AG08396 (cell line): ENCODE measurements around the gene PDE4A.
A peak's percentile ranks its signal among the peaks of the same experiment; 100 is the strongest.
"Not testable (repeated sequence)": the region's sequence is repeated elsewhere in the genome, so short reads cannot be mapped to it uniquely, and the experiment has no call there.

Source experiments
- DNase-seq: peaks from one replicate; pipeline ENCODE4 v3.0.0; 2012; ENCODE audit warnings: low spot score, mixed read lengths

Gene PDE4A

DNA sequence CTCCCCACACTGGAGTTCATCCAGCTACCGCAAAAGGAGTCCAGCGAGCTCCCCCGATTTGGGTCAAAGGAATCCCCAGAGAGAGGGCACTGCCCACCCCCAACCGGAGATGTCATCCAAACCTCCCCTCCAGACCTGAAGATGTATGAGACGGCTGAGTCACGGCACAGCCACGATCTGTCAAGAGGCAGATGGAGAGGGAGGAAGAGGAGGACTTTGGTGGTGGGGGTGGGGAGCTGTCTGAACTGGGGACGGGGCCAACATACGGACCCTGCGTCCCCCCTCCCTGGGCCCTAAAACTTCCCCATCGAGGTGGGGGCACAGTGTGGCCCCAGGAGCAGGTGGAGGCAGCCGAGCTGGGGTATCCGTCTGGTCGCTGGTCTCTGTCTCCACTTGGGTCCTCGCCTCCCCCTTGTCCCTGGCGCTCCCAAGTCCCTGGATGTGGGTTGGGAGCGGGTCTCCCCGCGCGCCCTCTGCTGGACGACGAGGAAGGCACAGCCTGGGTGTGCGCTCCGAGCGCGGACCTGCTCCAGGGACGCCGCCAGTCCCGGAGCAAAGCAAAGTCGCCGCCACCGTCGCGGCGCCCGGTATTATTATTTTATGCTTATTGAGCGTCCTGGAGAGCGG, 3.8 kb downstream of the PDE4A start:
- DNase-seq, result peak; percentile 94

DNA sequence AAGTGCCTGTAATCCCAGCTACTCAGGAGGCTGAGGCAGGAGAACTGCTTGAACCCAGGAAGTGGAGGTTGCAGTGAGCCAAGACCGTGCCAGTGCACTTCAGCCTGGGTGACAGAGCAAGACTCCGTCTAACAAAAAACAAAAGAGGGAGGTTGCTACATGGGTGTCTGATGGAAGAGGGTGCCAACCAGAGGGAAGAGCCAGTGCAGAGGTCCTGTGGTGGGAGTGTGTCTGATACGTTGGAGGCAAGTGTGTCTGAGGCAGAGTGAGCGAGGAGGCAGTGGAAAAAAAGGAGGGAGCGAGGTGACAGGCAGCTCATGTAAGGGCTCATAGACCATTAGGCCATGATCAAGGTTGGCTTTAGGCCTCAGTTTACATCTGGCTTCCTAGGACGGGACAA, 6.8 kb downstream of the PDE4A start:
- DNase-seq, result no peak

- DNase-seq, result no peak
Observed at GRCh38 chr19:10428996-10429381, 8.7 kb downstream of the PDE4A start.

- DNase-seq, result peak; percentile 93
Observed at GRCh38 chr19:10430505-10431253, 10.3 kb downstream of the PDE4A start.

DNA sequence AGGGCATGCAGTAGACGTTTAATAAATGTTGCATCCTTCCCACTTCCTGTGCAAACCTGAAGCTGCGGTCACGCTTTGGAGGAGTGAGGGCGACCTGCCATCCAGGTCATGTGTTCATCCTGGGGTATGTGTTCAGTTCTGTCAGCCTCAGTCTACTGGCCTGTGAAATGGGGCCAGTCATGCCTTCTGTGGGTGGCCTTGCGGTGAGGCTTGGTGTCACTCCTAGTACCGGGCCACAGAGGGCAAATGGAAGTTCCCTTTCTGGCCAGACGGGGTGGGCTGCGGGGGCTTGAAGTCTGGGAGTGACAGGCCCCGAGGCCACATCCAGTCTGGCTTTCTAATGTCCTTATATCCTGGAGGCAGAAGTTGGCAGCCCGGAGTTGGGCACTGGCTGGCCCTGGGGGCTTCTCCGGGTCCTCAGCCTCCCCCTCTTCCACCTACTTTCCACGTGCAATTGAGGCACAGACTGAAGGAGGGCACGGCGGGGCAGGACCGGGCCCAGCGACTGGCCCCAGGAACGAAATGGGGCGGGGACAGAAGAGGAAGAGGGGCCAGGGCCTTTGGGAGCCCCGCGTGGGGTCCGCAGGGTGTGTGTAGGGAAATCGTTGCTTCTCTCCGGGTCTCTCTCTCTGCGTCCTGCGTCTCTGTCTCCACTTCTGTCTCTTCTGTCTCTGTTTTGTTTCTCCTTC, 11.1 kb downstream of the PDE4A start:
- no peak for DNase-seq

DNA sequence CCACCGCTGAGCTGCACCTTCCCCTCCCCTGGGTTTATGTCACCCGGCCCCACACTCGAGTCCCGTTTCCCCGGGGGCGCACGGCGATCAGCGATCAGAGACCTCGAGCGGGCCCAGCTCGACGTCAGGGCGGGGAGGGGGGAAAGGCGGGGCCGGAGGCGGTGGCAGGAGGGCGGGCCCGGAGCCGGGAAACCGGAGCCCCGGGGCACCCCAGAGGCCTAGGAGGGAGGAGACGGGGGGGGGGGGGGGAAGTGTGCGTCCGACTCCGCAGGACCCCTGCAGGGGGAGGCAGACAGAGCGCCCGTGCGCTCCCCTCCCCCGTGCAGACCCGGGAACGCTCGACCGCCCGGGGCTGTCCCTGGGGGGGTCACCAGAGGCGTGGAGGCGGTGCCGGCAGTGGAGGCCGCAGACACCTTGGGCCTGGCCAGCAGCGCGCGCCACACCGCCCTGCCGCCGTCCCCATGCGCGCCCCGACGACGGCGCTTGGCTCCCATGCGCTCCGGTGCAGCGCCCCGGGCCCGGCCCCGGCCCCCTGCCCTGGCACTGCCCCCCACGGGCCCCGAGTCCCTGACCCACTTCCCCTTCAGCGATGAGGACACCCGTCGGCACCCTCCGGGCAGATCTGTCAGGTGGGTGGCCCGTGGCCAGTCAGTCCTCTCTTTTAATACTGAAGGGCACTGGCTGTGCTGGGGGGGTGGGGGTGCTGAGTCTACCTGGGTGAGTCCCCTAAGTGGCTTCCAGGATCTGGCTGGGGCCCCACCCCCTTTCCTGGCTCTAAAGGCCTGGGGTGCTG, 11.8 kb downstream of the PDE4A start:
- DNase-seq, result peak; percentile 87

- DNase-seq, result no peak
Observed at GRCh38 chr19:10432736-10433130, 12.4 kb downstream of the PDE4A start.

DNA sequence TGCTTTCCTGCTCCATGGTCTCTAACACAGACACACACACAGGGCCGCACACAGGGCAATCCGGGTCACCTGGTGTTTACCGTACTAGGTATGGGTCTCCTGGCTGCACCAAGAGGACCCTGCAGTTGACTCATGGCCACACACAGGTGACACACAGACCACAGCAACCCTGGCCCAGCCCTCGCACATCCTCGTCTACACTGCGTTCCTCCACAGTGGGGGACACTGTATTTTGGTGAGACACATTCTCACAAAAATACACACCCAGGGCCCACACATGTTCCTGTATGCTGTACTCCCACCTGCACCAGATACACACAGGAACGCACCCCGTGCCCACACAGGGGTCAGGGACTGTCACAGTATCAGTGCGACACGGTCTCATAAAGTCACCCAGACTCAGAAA, 12.8 kb downstream of the PDE4A start:
- DNase-seq, result no peak

DNA sequence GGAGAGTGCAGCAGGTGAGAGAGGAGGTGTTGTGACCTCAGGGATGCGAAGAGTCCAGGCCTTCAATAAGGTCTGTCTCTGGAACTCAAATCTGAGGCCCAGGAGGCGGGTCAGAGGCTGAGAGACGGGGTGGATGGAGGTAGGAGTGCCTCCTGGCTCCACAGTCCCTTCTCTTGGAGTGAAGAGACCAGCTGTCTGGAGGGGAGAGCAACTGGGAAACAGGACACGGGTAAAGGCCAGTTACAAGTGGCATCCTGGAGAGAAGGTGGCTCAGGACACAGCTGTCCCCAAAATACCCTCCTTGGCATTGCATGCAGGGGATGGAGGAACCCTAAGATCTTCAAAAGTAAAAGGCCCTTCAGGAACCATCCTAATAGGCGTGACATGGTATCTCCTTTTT, 19.2 kb downstream of the PDE4A start:
- peak; percentile 2 for DNase-seq

DNA sequence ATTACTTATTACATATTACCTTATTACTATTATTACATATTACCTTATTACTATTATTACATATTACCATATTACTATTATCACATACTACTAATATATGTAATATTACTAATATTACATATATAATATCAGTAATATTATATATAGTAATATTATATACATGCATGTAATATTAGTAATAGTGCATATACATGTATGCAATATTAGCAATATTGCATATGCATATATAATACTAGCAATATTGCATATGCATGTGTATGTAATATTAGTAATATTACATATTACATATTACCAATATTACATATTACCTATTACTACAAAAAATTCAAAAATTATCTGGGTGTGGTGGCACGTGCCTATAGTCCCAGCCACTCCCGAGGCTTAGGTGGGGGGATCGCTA, 22.4 kb downstream of the PDE4A start:
- no peak for DNase-seq

- DNase-seq, result no peak
Observed at GRCh38 chr19:10449037-10449436, 28.7 kb downstream of the PDE4A start.

- DNase-seq, result no peak
Observed at GRCh38 chr19:10450191-10450852, 30.0 kb downstream of the PDE4A start.

DNA sequence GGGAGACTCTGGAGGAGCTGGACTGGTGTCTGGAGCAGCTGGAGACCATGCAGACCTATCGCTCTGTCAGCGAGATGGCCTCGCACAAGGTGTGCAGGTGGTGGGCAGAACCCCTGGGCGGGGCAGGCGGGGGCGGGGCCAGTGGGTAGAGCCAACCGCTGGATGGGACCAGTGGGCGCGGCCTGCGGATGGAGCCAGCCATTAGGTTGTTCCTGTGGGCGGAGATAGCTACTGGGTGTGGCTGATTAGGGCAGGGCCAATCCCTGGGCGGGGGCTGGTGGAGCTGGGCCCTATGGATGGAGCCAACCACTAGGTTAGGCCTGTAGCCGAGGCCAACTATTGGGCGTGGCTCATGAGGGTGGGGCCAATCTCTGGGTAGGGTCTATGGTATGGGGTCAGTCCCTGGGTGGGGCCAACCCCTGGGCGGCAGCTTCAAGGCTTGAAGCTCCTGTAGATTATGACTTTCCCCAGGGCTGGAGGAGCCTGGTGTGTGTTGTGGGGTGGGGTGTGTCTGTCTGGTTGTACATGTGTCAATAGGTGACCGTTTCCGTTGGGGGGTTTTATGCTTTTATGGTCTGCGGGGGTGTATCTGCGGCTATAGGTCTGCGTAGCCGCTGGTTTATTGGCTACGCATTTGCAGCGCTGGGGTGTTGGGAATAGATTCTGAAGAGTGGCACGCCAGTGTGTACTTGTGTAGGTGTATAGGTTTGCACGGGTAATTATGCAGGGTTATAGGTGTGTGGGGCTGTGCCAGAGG, 30.7 kb downstream of the PDE4A start:
- no peak for DNase-seq

DNA sequence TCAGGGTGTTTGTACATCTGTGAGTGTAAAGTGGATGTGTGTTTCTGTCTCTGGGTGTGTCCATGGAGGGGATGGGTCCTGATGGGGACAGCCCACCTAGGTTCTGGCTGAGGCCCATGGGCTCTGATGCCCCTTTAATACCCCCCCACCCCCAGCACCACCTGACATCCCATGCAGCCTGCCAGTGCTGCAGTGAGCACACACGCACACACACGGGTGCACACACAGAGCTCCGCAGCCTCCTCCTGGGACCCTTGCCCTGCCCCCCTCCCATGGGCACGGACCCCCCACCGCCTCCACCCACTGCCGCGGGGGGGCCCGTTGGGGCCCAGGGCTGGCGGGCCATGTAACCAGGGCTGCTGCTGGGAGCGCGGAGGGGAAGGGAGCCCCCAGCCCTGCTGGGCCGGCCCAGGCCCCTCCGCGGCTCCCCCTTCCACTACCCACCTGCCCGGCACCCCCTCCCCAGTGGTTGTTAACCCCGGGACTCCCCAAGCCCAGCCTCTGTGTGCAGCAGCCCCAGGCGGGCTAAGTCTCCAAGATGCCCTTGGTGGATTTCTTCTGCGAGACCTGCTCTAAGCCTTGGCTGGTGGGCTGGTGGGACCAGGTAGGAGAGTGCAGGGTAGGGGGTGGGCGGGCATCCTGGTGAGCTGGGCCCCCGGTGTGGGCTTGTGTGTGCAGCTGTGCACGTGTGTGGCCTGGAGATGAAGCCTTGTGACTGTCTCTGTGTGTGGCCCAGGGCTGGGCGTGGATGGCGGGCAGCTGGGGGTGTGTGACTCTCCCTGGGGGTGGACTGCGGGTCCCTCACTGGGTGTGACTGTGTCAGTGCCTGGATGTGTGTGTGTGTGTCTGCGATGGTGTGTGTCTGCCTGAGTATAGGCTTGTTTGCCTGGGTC, 32.6 kb downstream of the PDE4A start:
- DNase-seq, result no peak

DNA sequence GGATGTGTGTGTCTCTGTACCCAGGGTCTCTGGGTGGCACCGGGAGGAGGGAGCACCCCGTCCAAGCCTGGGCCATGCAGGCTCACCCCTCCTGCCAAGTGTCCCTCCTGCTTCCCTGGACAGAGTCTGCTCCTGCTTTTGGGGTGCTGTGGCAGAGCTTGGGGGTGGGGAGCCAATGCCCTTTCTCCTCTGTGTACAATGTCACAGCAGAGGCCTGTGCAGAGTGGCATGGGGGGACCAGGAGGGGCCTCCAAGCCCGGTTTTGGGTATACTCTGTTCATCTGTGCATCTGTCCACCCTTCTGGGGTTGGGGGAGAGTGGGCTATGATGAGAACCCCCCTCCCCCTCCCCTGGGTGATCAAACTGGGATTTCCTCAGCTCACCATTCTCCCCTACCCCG, 33.5 kb downstream of the PDE4A start:
- DNase-seq, result no peak

GRCh38 chr19:10454267-10454666, 33.9 kb downstream of the PDE4A start:
- peak; percentile 66 for DNase-seq

DNA sequence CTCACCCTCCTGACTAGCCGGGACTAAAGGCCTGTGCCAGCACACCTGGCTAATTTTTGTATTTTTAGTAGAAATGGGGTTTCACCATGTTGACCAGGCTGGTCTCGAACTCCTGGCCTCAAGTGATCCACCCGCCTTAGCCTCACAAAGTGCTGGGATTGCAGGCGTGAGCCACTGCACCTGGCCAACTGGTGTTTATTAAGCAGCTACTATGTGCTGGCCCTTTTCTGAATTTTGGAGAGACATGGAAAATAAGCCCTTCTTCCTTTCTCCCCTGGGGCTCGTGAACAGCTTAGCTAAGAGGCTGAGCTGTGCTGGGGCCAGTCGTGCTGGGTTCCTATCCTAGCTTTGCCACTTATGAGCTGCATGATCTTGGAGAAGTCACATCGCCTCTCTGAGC, 38.4 kb downstream of the PDE4A start:
- not testable (repeated sequence) for DNase-seq

DNA sequence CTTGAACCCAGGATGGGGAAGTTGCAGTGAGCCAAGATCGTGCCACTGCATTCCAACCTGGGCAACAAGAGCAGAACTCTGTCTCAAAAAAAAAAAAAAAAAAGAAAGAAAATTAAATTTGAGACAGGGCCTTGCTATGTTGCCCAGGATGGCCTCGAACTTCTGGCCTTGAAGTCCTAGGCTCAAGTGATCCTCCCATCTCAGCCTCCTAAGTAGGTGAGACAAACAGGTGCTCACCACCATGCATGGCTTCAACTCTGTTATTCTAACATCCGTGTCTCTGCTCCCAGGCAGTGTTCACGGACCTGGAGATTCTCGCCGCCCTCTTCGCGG, 40.3 kb downstream of the PDE4A start:
- DNase-seq, result no peak

DNA sequence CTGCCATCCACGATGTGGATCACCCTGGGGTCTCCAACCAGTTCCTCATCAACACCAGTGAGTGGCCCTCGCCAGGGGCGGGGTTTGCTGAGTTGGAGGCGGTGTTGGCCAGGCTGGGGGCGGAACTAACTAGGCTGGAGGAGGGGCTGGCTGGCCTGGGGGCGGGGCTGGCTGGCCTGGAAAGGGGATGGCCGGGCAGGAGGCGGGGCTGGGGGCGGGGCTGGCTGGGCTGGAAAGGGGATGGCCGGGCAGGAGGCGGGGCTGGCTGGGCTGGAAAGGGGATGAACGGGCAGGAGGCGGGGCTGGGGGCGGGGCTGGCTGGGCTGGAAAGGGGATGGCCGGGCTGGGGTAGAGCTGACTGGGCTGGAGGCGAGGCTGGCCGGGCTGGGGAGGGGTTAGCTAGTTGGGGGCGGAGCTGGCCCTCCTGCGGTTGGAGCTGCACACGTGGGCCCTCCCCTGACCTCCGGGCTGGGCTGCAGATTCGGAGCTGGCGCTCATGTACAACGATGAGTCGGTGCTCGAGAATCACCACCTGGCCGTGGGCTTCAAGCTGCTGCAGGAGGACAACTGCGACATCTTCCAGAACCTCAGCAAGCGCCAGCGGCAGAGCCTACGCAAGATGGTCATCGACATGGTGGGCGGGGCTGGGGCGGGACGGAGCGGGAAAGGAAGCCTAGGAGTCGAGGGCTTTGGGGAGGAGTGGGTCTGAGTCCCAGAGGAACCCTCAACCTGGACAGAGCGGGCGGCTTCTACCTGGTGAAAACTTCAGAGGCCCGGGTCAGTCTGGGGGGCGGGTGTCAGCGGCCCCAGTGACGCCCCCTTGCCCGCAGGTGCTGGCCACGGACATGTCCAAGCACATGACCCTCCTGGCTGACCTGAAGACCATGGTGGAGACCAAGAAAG, 41.0 kb downstream of the PDE4A start:
- DNase-seq, result peak; percentile 94
